Stimulated activated naive CD8-positive, alpha-beta T cell treated with anti-CD3 and anti-CD28 coated beads, Interleukin-15, Interleukin-2, amounts not matched to agents 100 U/mL and 50 U/mL, for 24 hours (primary cell): ENCODE measurements around the gene CCDC51.
A peak's percentile ranks its signal among the peaks of the same experiment; 100 is the strongest.

Experiments
- ATAC-seq: fragments of 150-1000 bp; cut with Tn5 transposase; one replicate; pipeline ENCODE4 v1.10.0; 2021
- DNase-seq: peaks from one replicate; pipeline ENCODE4 v3.0.0; 2021

Gene CCDC51

GRCh38 chr3:48433472-48434118, 6.3 kb downstream of the CCDC51 start:
- DNase-seq (no peak), ATAC-seq (no peak)

- DNase-seq (no peak), ATAC-seq (no peak)
These were observed 7.2 kb downstream of the CCDC51 start for GRCh38 chr3:48432411-48433371.

GRCh38 chr3:48431224-48432029, 8.5 kb downstream of the CCDC51 start:
- no peak for DNase-seq

GRCh38 chr3:48430708-48431101, 9.2 kb downstream of the CCDC51 start:
- DNase-seq: no peak
- ATAC-seq: no peak

More at GRCh38 chr3:48431224-48432029, 8.5 kb downstream of the CCDC51 start:
- no peak for ATAC-seq

- ATAC-seq (no peak), DNase-seq (no peak)
These were observed 9.8 kb downstream of the CCDC51 start, which contains the start of gene PLXNB1 for GRCh38 chr3:48429960-48430707. TSS of gene PLXNB1 (minus strand) at chr3:48430086. CDS start at chr3:48424611, 5,475 bp downstream.

GRCh38 chr3:48429317-48429959, 10.5 kb downstream of the CCDC51 start:
- DNase-seq (peak; percentile 62), ATAC-seq (peak; percentile 53)

- DNase-seq (no peak), ATAC-seq (peak; percentile 31)
These were observed 11.2 kb downstream of the CCDC51 start for GRCh38 chr3:48428572-48429316.

GRCh38 chr3:48428088-48428571, 11.8 kb downstream of the CCDC51 start:
- ATAC-seq: no peak
- no peak for DNase-seq

GRCh38 chr3:48427630-48427962, 12.3 kb downstream of the CCDC51 start:
- ATAC-seq (no peak), DNase-seq (no peak)

- DNase-seq (no peak), ATAC-seq (no peak)
These were observed 12.8 kb downstream of the CCDC51 start for GRCh38 chr3:48426944-48427629.

GRCh38 chr3:48426401-48426909, 13.5 kb downstream of the CCDC51 start:
- no peak for DNase-seq
- no peak for ATAC-seq

- DNase-seq: no peak
- no peak for ATAC-seq
These were observed 14.6 kb downstream of the CCDC51 start for GRCh38 chr3:48425281-48425812.

GRCh38 chr3:48423883-48424695, 15.8 kb downstream of the CCDC51 start:
- no peak for DNase-seq
- ATAC-seq: no peak

GRCh38 chr3:48423241-48423882, 16.6 kb downstream of the CCDC51 start:
- DNase-seq (no peak), ATAC-seq (no peak)

GRCh38 chr3:48422681-48423080, 17.2 kb downstream of the CCDC51 start:
- no peak for ATAC-seq
- DNase-seq: no peak

- ATAC-seq (no peak), DNase-seq (no peak)
These were observed 17.6 kb downstream of the CCDC51 start for GRCh38 chr3:48422272-48422671.

- ATAC-seq (no peak), DNase-seq (no peak)
These were observed 19.4 kb downstream of the CCDC51 start for GRCh38 chr3:48420561-48420960.

- DNase-seq (no peak), ATAC-seq (no peak)
These were observed 20.3 kb downstream of the CCDC51 start for GRCh38 chr3:48419597-48419996.
